H1 (cell line): ENCODE results near the gene SBNO1. TPM values are rescaled to one million over a fixed set of nuclear protein-coding genes. Genes with fewer than 3 reads are reported as not detected.

Experiments used
- CTCF ChIA-PET: fragments of 300-600 bp; sonication (Branson Sonifier 250); formaldehyde crosslinking; loops from one replicate; lab custom pipeline; 2021; ENCODE audit not compliant: partially characterized antibody; lab: Charles Lee
- POLR2A ChIA-PET: fragments of 300-600 bp; sonication (Branson Sonifier 250); formaldehyde crosslinking; loops from one replicate; lab custom pipeline; 2021; ENCODE audit warnings: inconsistent platforms; ENCODE audit not compliant: partially characterized antibody; lab: Charles Lee
- DNase-seq, 2 experiments: peaks; one replicate each; pipeline versions ENCODE4 v3.0.0 to v3.0.0-alpha.2; 2010 to 2022; ENCODE audit warnings: low spot score in 2 of 2, low read depth in 1 of 2, mixed read lengths in 1 of 2
- FAIRE-seq: peaks from 2 replicates; lab custom pipeline; 2011; peaks lifted over from hg19 to GRCh38; lab: Jason Lieb, UNC
- H2AFZ ChIP-seq: 2 replicates; pipeline ENCODE4 v1.8.1; 2012; ENCODE audit warnings: low read length, inconsistent platforms
- H2AK5ac ChIP-seq: 2 replicates; pipeline ENCODE4 v1.6.1; 2013; ENCODE audit warnings: low read depth, low read length
- H2BK120ac ChIP-seq: replicated peaks from 2 replicates; pipeline ENCODE3; 2013; ENCODE audit warnings: low read depth, low read length, inconsistent platforms
- H2BK12ac ChIP-seq: 2 replicates; pipeline ENCODE4 v1.6.1; 2013; ENCODE audit warnings: low read depth, low read length
- H2BK15ac ChIP-seq: 2 replicates; pipeline ENCODE4 v1.6.1; 2013; ENCODE audit warnings: low read length
- H2BK20ac ChIP-seq: 2 replicates; pipeline ENCODE4 v1.6.1; 2013; ENCODE audit warnings: low read length
- H2BK5ac ChIP-seq: 2 replicates; pipeline ENCODE4 v1.6.1; 2013; ENCODE audit warnings: low read depth, low read length
- H3K14ac ChIP-seq: 2 replicates; pipeline ENCODE4 v1.6.1; 2013; ENCODE audit warnings: inconsistent platforms; ENCODE audit not compliant: insufficient read length
- H3K18ac ChIP-seq: 2 replicates; pipeline ENCODE4 v1.6.1; 2013; ENCODE audit warnings: low read length; ENCODE audit errors: extremely low read depth
- H3K23ac ChIP-seq: 2 replicates; pipeline ENCODE4 v1.6.1; 2013; ENCODE audit warnings: inconsistent platforms; ENCODE audit not compliant: insufficient read length
- H3K23me2 ChIP-seq: 2 replicates; pipeline ENCODE4 v1.6.1; 2013; ENCODE audit warnings: low read depth, low read length
- H3K27ac ChIP-seq: 2 replicates; pipeline ENCODE4 v1.6.1; 2011; ENCODE audit warnings: low read depth, low read length, inconsistent platforms
- H3K27me3 ChIP-seq, 4 experiments: replicated peaks in 1 of 4; 1 replicate in 1 of 4; 2 replicates in 3 of 4; pipeline versions ENCODE4 v1.6.1 to v1.8.1; 2011 to 2013; ENCODE audit warnings: low read length in 3 of 4, mild to moderate bottlenecking in 3 of 4, inconsistent platforms in 2 of 4, mixed read lengths in 2 of 4, moderate library complexity in 1 of 4; ENCODE audit not compliant: control insufficient read depth in 3 of 4, insufficient read depth in 3 of 4; ENCODE audit errors: extremely low read depth in 1 of 4
- H3K36me3 ChIP-seq, 4 experiments: 2 replicates each; pipeline versions ENCODE4 v1.6.1 to v1.8.1; 2011 to 2013; ENCODE audit warnings: mild to moderate bottlenecking in 4 of 4, low read length in 3 of 4, moderate library complexity in 2 of 4, control low read depth in 1 of 4, inconsistent platforms in 1 of 4; ENCODE audit not compliant: insufficient read depth in 4 of 4, control insufficient read depth in 2 of 4
- H3K4ac ChIP-seq: replicated peaks from 2 replicates; pipeline ENCODE3; 2013; ENCODE audit warnings: low read length, low read depth, mixed read lengths, inconsistent platforms; ENCODE audit not compliant: insufficient read length
- H3K4me1 ChIP-seq, 4 experiments: replicated peaks in 1 of 4; 1 replicate in 1 of 4; 2 replicates in 3 of 4; pipeline versions ENCODE4 v1.6.1 to v1.8.1; 2011 to 2013; ENCODE audit warnings: low read length in 3 of 4, inconsistent platforms in 2 of 4, mixed read lengths in 1 of 4; ENCODE audit not compliant: insufficient read depth in 4 of 4, control insufficient read depth in 3 of 4
- H3K4me2 ChIP-seq, 2 experiments: 2 replicates each; pipeline versions ENCODE4 v1.6.1 to v1.8.1; 2011 to 2013; ENCODE audit warnings: low read depth in 2 of 2, low read length in 2 of 2, control low read depth in 1 of 2, inconsistent platforms in 1 of 2, mild to moderate bottlenecking in 1 of 2; ENCODE audit not compliant: insufficient read depth in 1 of 2
- H3K4me3 ChIP-seq, 4 experiments: fragments of 200-600, 300-600 bp in 1 of 4; sonication (generic), shearing (Covaris generic), sonication (Bioruptor Twin) in 1 of 4; 2 replicates each; pipeline versions ENCODE4 v1.5.1 to v1.8.1; 2011 to 2016; ENCODE audit warnings: low read length in 4 of 4, low read depth in 3 of 4, control low read depth in 2 of 4, inconsistent platforms in 2 of 4, mild to moderate bottlenecking in 2 of 4, mixed read lengths in 1 of 4, moderate library complexity in 1 of 4; ENCODE audit not compliant: insufficient read depth in 2 of 4; ENCODE audit errors: extremely low read depth in 1 of 4
- H3K56ac ChIP-seq: replicated peaks from 2 replicates; pipeline ENCODE3; 2013; ENCODE audit warnings: low read depth, mild to moderate bottlenecking, mixed read lengths, low read length, inconsistent platforms; ENCODE audit not compliant: insufficient read length
- H3K79me1 ChIP-seq: 2 replicates; pipeline ENCODE4 v1.6.1; 2013; ENCODE audit warnings: low read depth, low read length, control low read depth
- H3K79me2 ChIP-seq, 2 experiments: 2 replicates each; pipeline versions ENCODE4 v1.6.1 to v1.8.1; 2012 to 2013; ENCODE audit warnings: low read length in 2 of 2, mild to moderate bottlenecking in 2 of 2, inconsistent platforms in 1 of 2; ENCODE audit not compliant: insufficient read depth in 2 of 2, control insufficient read depth in 1 of 2
- H3K9ac ChIP-seq, 4 experiments: replicated peaks in 1 of 4; 1 replicate in 1 of 4; 2 replicates in 3 of 4; pipeline versions ENCODE4 v1.6.1 to v1.8.1; 2011 to 2013; ENCODE audit warnings: low read depth in 3 of 4, low read length in 3 of 4, control low read depth in 2 of 4, mild to moderate bottlenecking in 2 of 4, moderate library complexity in 2 of 4, inconsistent platforms in 1 of 4; ENCODE audit errors: extremely low read depth in 1 of 4
- H3K9me3 ChIP-seq, 2 experiments: 2 replicates each; pipeline versions ENCODE4 v1.6.1 to v1.8.1; 2012 to 2013; ENCODE audit warnings: mild to moderate bottlenecking in 2 of 2, moderate library complexity in 2 of 2, control low read depth in 1 of 2, inconsistent platforms in 1 of 2, low read depth in 1 of 2, low read length in 1 of 2, mixed read lengths in 1 of 2; ENCODE audit not compliant: insufficient read depth in 2 of 2
- H4K20me1 ChIP-seq, 2 experiments: replicated peaks in 1 of 2; 2 replicates each; pipeline versions ENCODE3 to v1.8.1; 2011 to 2013; ENCODE audit warnings: inconsistent platforms in 2 of 2, low read length in 2 of 2, mild to moderate bottlenecking in 1 of 2; ENCODE audit not compliant: insufficient read depth in 2 of 2, control insufficient read depth in 1 of 2
- H4K5ac ChIP-seq: 2 replicates; pipeline ENCODE4 v1.6.1; 2013; ENCODE audit warnings: low read length, low read depth, mixed read lengths, inconsistent platforms; ENCODE audit not compliant: insufficient read length
- H4K8ac ChIP-seq: 2 replicates; pipeline ENCODE4 v1.8.0; 2013; ENCODE audit warnings: mild to moderate bottlenecking, moderate library complexity, low read length, inconsistent platforms; ENCODE audit not compliant: insufficient read depth; ENCODE audit errors: extremely low read depth
- H4K91ac ChIP-seq: replicated peaks from 2 replicates; pipeline ENCODE3; 2013; ENCODE audit warnings: low read length, mixed read lengths, inconsistent platforms; ENCODE audit not compliant: insufficient read length
- ASH2L ChIP-seq: fragments of 200-600, 300-600 bp; sonication (generic); IDR thresholded peaks from one replicate; pipeline ENCODE4 v1.7.1; 2017; ENCODE audit warnings: low read length
- BACH1 ChIP-seq: IDR thresholded peaks from 2 replicates; pipeline ENCODE4 v1.6.1; 2012; ENCODE audit warnings: low read length, improper control_type of control experiment
- BRCA1 ChIP-seq: IDR thresholded peaks from 2 replicates; pipeline ENCODE4 v1.6.1; 2012; ENCODE audit warnings: low read depth, low read length, improper control_type of control experiment
- CHD2 ChIP-seq: IDR thresholded peaks from 2 replicates; pipeline ENCODE4 v1.6.1; 2012; ENCODE audit warnings: low read length, improper control_type of control experiment
- FOSL1 ChIP-seq: IDR thresholded peaks from 2 replicates; pipeline ENCODE4 v1.6.1; 2011; ENCODE audit warnings: mild to moderate bottlenecking, low read depth, low read length, moderate library complexity; ENCODE audit not compliant: insufficient read depth
- JUND ChIP-seq: IDR thresholded peaks from 2 replicates; pipeline ENCODE4 v1.6.1; 2011; ENCODE audit warnings: mild to moderate bottlenecking, improper control_type of control experiment, low read length
- KDM4A ChIP-seq: IDR thresholded peaks from one replicate; pipeline ENCODE4 v1.7.1; 2012; ENCODE audit warnings: low read depth, mild to moderate bottlenecking, moderate library complexity, low read length, inconsistent platforms; ENCODE audit not compliant: severe bottlenecking
- POLR2A ChIP-seq, 2 experiments: IDR thresholded peaks; 1 replicate in 1 of 2; 2 replicates in 1 of 2; pipeline ENCODE4 v1.6.1; 2011; ENCODE audit warnings: low read depth in 2 of 2, low read length in 2 of 2, mild to moderate bottlenecking in 2 of 2; ENCODE audit errors: control extremely low read depth in 1 of 2
- POLR2AphosphoS5 ChIP-seq: IDR thresholded peaks from 2 replicates; pipeline ENCODE4 v1.6.1; 2011; ENCODE audit warnings: low read depth, low read length
- SP4 ChIP-seq: IDR thresholded peaks from 2 replicates; pipeline ENCODE4 v1.6.1; 2012; ENCODE audit warnings: low read length, inconsistent platforms
- TAF7 ChIP-seq: optimal IDR thresholded peaks from 2 replicates; pipeline ENCODE3; 2011; ENCODE audit warnings: low read depth, mild to moderate bottlenecking, inconsistent platforms, low read length, moderate library complexity, borderline replicate concordance
- ZNF274 ChIP-seq: IDR thresholded peaks from 2 replicates; pipeline ENCODE4 v1.7.0; 2012; ENCODE audit warnings: low read length, borderline replicate concordance; ENCODE audit errors: extremely low read depth
- WGBS, 2 experiments: shearing (Covaris generic) in 1 of 2; methylation state at CpG; one replicate each; pipeline versions ENCODE4 v1.1.6 to v1.1.7; 2013 to 2015; ENCODE audit warnings: low lambda C conversion rate in 2 of 2, mixed read lengths in 2 of 2, inconsistent platforms in 1 of 2, low coverage in 1 of 2, missing lambda C conversion rate in 1 of 2; ENCODE audit not compliant: insufficient replicate concordance in 2 of 2, insufficient coverage in 1 of 2, insufficient read length in 1 of 2; ENCODE audit errors: extremely low coverage in 1 of 2, missing lambda C conversion rate in 1 of 2; 5-methylcytosine and 5-hydroxymethylcytosine counted together
- polyA plus RNA-seq, 7 experiments: library from polyadenylated mRNA; depleted of rRNA in 3 of 7; stranded (reverse) in 5 of 7; unstranded in 2 of 7; fragments of >200 nt in 5 of 7; fragments of 200-250 nt in 2 of 7; gene quantifications; 1 replicate in 5 of 7; 2 replicates in 1 of 7; 4 replicates in 1 of 7; pipeline versions ENCODE4 v1.2.1 to v1.2.3, GENCODE V29; 2011 to 2013; ENCODE audit warnings: missing spikeins in 2 of 7, mixed read lengths in 2 of 7
- total RNA-seq: library from RNA; stranded (reverse); fragmentation: NEBNext Ultra II Directional; extraction: Animal tissue kit (Norgen Biotek cat#: 25700); gene quantifications from 2 replicates; pipeline ENCODE4 v1.2.1, GENCODE V29; 2021

The SBNO1 gene
- total and polyA plus RNA-seq, 2 of the 8 experiments (the other 6 are each of a cell fraction or from before 2014, with no cell fraction given), result 6.7 to 57.7 TPM

GRCh38 chr12:123398177-123398549 lies 33.5 kb upstream of the SBNO1 start:
- H3K4me2 ChIP-seq, result no peak overlapping the region
- H3K4me3 ChIP-seq, result no peak overlapping the region
- H4K91ac ChIP-seq, result no peak overlapping the region
- no peaks in the 10 kb centered on the region for H3K79me1 ChIP-seq
- no peak overlapping the region for H2BK120ac ChIP-seq
- H3K27ac ChIP-seq, result no peak overlapping the region
- H3K4ac ChIP-seq, result no peak overlapping the region
- H3K56ac ChIP-seq, result no peak overlapping the region
- H2BK5ac ChIP-seq, result no peak overlapping the region
- H3K23ac ChIP-seq, result no peak overlapping the region
- no peaks in the 10 kb centered on the region for H3K79me2 ChIP-seq
- no peak overlapping the region for H2AFZ ChIP-seq
- peaks cover 2 to 6% (median 5%) of the 10 kb centered on the region in 4 experiments; a peak in 6 of 7 replicates for H3K4me1 ChIP-seq
- no peak for FAIRE-seq
- no peak for TF ChIP-seq ASH2L
- no peak for TF ChIP-seq CHD2
- TF ChIP-seq ZNF274, result no peak
- no peak for TF ChIP-seq TAF7
- TF ChIP-seq POLR2A (IDR thresholded peaks at IDR 0.05; ENCODE audit: control extremely low read depth in 1 of 2, low read depth in 2 of 2, low read length in 2 of 2), result no peak
- TF ChIP-seq KDM4A, result no peak
- TF ChIP-seq JUND, result no peak
- no peak for TF ChIP-seq BRCA1
- TF ChIP-seq POLR2AphosphoS5, result no peak
- no peak for TF ChIP-seq SP4
- TF ChIP-seq FOSL1, result no peak
- no peak for TF ChIP-seq BACH1
- no peak overlapping the region for H3K18ac ChIP-seq
- H4K20me1 ChIP-seq, result peaks cover 19 to 38% of the 10 kb centered on the region in 2 experiments
- H3K36me3 ChIP-seq, result peaks cover 2 to 9% (median 7%) of the 10 kb centered on the region in 4 experiments; a peak in 6 of 8 replicates
- no peak overlapping the region for H2BK15ac ChIP-seq
- ChIA-PET POLR2A (interaction anchor here (1.1 to 1.8 kb wide), 4 partner anchors 8 to 122 kb away, joined by 3 to 5 read pairs (median 3); partner anchors contain the start of gene SNRNP35), CTCF (interaction anchor here (1.0 to 2.0 kb wide), 2 partner anchors 8 to 32 kb away, joined by 3 to 4 read pairs; no protein-coding TSS in a partner anchor)
- H3K9me3 ChIP-seq, result no peaks in the 10 kb centered on the region
- H2AK5ac ChIP-seq, result no peak overlapping the region
- H3K9ac ChIP-seq, result no peak overlapping the region
- H3K14ac ChIP-seq, result no peak overlapping the region
- no peaks in the 10 kb centered on the region for H3K23me2 ChIP-seq
- 92% methylated on average over 4 of the region's 10 CpGs; no CpG with 5 or more reads in 1 of the 2 experiments for WGBS, 2 experiments
- H2BK20ac ChIP-seq, result no peak overlapping the region
- H4K8ac ChIP-seq, result no peak overlapping the region
- H2BK12ac ChIP-seq, result no peak overlapping the region
- no peak overlapping the region for H4K5ac ChIP-seq
- DNase-seq, result no peak
- H3K27me3 ChIP-seq, result peaks cover 3 to 43% (median 31%) of the 10 kb centered on the region in 4 experiments
